Testis (tissue), 3 donors: ENCODE data around the gene DMD. TPM values are rescaled to one million over a fixed set of nuclear protein-coding genes. Genes with fewer than 3 reads are reported as not detected.

Experiments used
- DNase-seq: peaks from one replicate; pipeline ENCODE4 v3.0.0-alpha.2; 2019
- H3K27ac ChIP-seq, 2 donors: fragments of 200-600 bp; sonication (generic); one replicate each; pipeline ENCODE4 v1.5.1; 2019
- H3K27me3 ChIP-seq: fragments of 200-600 bp; sonication (generic); one replicate; pipeline ENCODE4 v1.5.1; 2019
- H3K36me3 ChIP-seq: fragments of 200-600 bp; sonication (generic); one replicate; pipeline ENCODE4 v1.5.1; 2017; ENCODE audit warnings: low read depth; ENCODE audit errors: missing control alignments
- H3K4me1 ChIP-seq: fragments of 200-600 bp; sonication (generic); one replicate; pipeline ENCODE4 v1.5.1; 2019
- H3K4me3 ChIP-seq, 2 donors: fragments of 200-600 bp; sonication (generic); one replicate each; pipeline ENCODE4 v1.5.1; 2017 to 2019
- H3K9me3 ChIP-seq: fragments of 200-600 bp; sonication (generic); one replicate; pipeline ENCODE4 v1.5.1; 2017
- CTCF ChIP-seq, 3 experiments: fragments of 450-650 bp in 2 of 3; fragments of 200-600 bp in 1 of 3; sonication (generic) in 1 of 3; IDR thresholded peaks; one replicate each; pipeline ENCODE4 v1.5.1; 2016 to 2019; ENCODE audit warnings: antibody characterized with exemption in 3 of 3, mild to moderate bottlenecking in 2 of 3, moderate library complexity in 1 of 3
- POLR2A ChIP-seq: fragments of 450-650 bp; IDR thresholded peaks from one replicate; pipeline ENCODE4 v1.6.1; 2017; ENCODE audit warnings: antibody characterized with exemption, mild to moderate bottlenecking, moderate library complexity
- WGBS, 2 donors: methylation state at CpG; one replicate each; pipeline ENCODE4 v1.1.5; 2018; 5-methylcytosine and 5-hydroxymethylcytosine counted together
- intact Hi-C: fragments of 100-400 bp; cut with DNase I; formaldehyde crosslinking; loops from one replicate; pipeline ENCODE4 v1.15.1; 2023; ENCODE audit warnings: low total_unique reads
- polyA plus RNA-seq: library from polyadenylated mRNA; stranded (reverse); fragments of 350-450 nt; fragmentation: Illumina TruSeq; extraction: RNeasy Lipid Tissue Mini Kit (QIAGEN cat#74804); gene quantifications from one replicate; pipeline ENCODE4 v1.2.3, GENCODE V29; 2014; ENCODE audit warnings: low read depth, low replicate concordance; ENCODE audit not compliant: insufficient read depth
- total RNA-seq, 2 donors: library from RNA; depleted of rRNA; stranded (reverse); fragments of >200 nt; gene quantifications; one replicate each; pipeline ENCODE4 v1.2.3, GENCODE V29; 2016

DMD gene
- total and polyA plus RNA-seq, 3 donors from 2014 or later, result 11.3 to 34.1 (median 24.2) TPM

- H3K27ac ChIP-seq, result no peak overlapping the region
- no peak overlapping the region for H3K4me3 ChIP-seq
- no peaks in the 10 kb centered on the region for H3K27me3 ChIP-seq
- TF ChIP-seq CTCF (IDR thresholded peaks at IDR 0.05) (no peak), POLR2A (no peak)
- intact Hi-C loops, result no loop called here
- 65 to 84% methylated on average over 5 of the region's 5 CpGs for WGBS, 2 donors
- H3K4me1 ChIP-seq, result no peaks in the 10 kb centered on the region
- no peaks in the 10 kb centered on the region for H3K36me3 ChIP-seq
- DNase-seq, result no peak
- no peaks in the 10 kb centered on the region for H3K9me3 ChIP-seq
These were observed 1282.0 kb downstream of the DMD start for GRCh38 chrX:31929366-31929765.

GRCh38 chrX:31921236-31921635 lies 1290.1 kb downstream of the DMD start:
- no peak for DNase-seq
- no peak overlapping the region for H3K27ac ChIP-seq
- H3K4me3 ChIP-seq, result no peak overlapping the region
- no peaks in the 10 kb centered on the region for H3K27me3 ChIP-seq
- no peaks in the 10 kb centered on the region for H3K36me3 ChIP-seq
- intact Hi-C loops, result no loop called here
- no peak for TF ChIP-seq POLR2A
- no peak for TF ChIP-seq CTCF (IDR thresholded peaks at IDR 0.05)
- WGBS, 2 donors, result 92 to 96% methylated on average over 2 of the region's 2 CpGs
- no peaks in the 10 kb centered on the region for H3K9me3 ChIP-seq
- H3K4me1 ChIP-seq, result no peaks in the 10 kb centered on the region

- H3K27me3 ChIP-seq, result no peaks in the 10 kb centered on the region
- no peak overlapping the region for H3K27ac ChIP-seq
- TF ChIP-seq CTCF (IDR thresholded peaks at IDR 0.05) (no peak), POLR2A (no peak)
- no peaks in the 10 kb centered on the region for H3K36me3 ChIP-seq
- intact Hi-C loops, result no loop called here
- 59 to 64% methylated on average over 4 of the region's 4 CpGs for WGBS, 2 donors
- H3K9me3 ChIP-seq, result no peaks in the 10 kb centered on the region
- H3K4me1 ChIP-seq, result no peaks in the 10 kb centered on the region
- H3K4me3 ChIP-seq, result no peak overlapping the region
- no peak for DNase-seq
These were observed 1301.3 kb downstream of the DMD start for GRCh38 chrX:31909850-31910572.

GRCh38 chrX:31894152-31894551 lies 1317.2 kb downstream of the DMD start:
- Histone ChIP-seq H3K36me3 (no peaks in the 10 kb centered on the region), H3K27ac (no peak overlapping the region), H3K9me3 (no peaks in the 10 kb centered on the region), H3K4me3 (no peak overlapping the region), H3K27me3 (no peaks in the 10 kb centered on the region), H3K4me1 (no peaks in the 10 kb centered on the region)
- no peak for DNase-seq
- TF ChIP-seq POLR2A (no peak), CTCF (IDR thresholded peaks at IDR 0.05) (no peak)
- intact Hi-C loops, result no loop called here
- 78 to 83% methylated on average over 7 of the region's 7 CpGs for WGBS, 2 donors

GRCh38 chrX:31893525-31893924 lies 1317.8 kb downstream of the DMD start:
- 81 to 86% methylated on average over 4 of the region's 4 CpGs for WGBS, 2 donors
- no peak for TF ChIP-seq CTCF (IDR thresholded peaks at IDR 0.05)
- no peak for TF ChIP-seq POLR2A
- Histone ChIP-seq H3K27me3 (no peaks in the 10 kb centered on the region), H3K36me3 (no peaks in the 10 kb centered on the region), H3K4me3 (no peak overlapping the region), H3K27ac (no peak overlapping the region), H3K9me3 (no peaks in the 10 kb centered on the region), H3K4me1 (no peaks in the 10 kb centered on the region)
- intact Hi-C loops, result no loop called here
- no peak for DNase-seq
